Germinal center (tissue), 1 donor: ENCODE results near the gene ZGRF1.
"Not testable (repeated sequence)": the region's sequence is repeated elsewhere in the genome, so short reads cannot be mapped to it uniquely, and the experiment has no call there.

Source experiments
- DNase-seq: peaks from one replicate; pipeline ENCODE4 v3.0.0; 2012; ENCODE audit warnings: mixed read lengths, low spot score

Gene ZGRF1

DNA sequence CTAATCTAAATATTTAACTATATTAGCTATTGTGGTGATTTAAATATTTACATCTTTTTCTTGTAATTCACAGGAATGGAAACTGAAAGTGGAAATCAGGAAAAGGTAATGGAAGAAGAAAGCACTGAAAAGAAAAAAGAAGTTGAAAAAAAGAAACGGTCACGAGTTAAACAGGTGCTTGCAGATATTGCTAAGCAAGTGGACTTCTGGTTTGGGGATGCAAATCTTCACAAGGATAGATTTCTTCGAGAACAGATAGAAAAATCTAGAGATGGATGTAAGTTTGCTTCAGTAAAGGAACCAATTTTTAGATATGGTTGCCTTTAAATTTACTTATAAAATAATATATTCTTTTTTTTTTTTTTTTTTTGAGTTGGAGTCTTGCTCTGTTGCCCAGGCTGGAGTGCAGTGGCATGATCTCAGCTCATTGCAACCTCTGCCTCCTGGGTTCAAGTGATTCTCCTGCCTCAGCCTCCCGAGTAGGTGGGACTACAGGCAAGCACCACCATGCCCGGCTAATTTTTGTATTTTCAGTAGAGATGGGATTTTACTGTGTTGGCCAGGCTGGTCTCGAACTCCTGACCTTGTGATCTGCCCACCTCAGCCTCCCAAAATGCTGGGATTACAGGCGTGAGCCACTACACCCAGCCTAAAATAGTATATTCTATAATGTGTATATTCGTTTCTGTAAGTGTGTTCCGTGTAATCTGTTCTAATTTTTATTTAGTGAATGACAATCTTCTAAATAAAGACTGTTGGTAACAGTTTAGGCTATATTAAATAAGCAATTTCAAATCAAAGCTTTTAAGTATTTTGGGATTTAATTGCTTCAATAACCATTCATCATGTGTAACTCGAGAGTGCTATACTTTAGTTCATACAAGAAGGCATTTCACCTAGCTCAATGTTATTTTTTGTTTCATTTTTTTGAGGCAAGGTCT, 8.2 kb upstream of the ZGRF1 start:
- DNase-seq: not testable (repeated sequence)

DNA sequence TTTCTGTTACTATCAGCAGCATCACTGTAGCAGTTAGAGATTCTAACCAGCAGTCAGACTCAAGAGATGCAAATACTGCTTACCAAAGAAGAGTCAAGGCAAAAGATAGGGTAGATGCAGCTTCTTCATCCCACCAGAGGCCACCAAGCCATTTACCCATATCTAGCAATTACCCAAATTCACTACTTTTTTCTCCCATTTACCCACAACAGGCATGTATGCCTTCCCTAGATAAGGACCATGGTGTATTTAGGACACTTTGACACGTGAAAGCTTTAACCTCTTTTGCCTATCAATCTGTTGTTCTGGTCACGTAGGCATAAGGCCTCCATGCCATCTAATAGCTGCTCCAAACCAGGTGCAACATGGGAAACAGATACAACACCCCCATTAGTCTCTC, 5.8 kb upstream of the ZGRF1 start:
- DNase-seq: no peak

GRCh38 chr4:112637552-112637866, 800 bp upstream of the ZGRF1 start:
- DNase-seq: no peak

DNA sequence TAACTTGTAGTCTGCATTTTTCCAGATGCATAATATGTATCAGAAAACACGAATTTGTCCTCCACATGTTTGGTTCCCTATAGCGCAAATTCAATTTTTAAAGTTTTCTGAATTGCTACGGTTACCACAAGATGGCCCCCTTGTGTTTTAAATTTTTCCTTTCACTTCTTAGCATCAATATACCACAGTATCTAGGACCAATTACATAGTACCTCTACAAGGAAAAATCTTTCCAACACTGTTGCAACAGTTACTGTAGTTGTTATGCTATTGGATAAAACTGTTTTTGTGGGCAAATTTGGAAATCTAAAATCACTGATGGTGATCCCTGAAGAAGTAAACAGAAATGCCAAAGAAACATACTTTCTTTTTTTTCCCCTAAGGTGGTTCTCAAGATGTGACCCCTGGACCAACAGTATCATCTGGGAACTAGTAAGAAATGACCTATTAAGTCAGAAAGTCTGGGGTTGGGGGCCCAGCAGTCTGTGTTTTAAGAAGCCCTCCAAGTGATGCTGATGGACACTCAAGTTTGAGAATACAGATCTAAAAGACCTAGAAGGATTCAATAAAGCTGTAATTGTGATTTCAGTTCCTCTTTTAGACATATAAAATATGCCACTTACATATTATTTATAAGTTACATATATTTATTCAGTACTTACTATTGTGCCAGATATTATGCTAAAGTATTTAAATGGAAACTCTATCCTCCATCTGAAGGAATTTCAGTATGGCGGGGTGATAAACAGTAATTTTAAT, 3.1 kb downstream of the ZGRF1 start:
- DNase-seq: peak; percentile 21

DNA sequence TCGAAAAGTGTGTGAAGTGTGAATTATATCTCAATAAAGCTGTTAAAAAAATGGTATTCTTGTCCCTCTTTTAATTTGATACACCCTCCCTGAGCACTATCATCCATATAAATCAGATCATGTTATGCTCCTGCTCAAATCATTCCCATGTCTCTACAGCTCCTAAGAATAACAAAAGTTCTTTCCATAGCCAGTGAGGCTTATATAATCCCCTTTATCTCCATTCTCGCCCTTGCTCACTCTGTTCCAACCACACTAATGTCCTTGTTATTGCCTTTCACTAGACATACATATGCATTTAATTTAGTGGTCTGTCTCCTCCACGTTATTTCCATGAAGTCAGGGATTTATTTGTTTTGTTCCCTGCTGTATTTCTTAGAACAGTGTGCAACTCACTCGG, 10.5 kb downstream of the ZGRF1 start:
- no peak for DNase-seq

DNA sequence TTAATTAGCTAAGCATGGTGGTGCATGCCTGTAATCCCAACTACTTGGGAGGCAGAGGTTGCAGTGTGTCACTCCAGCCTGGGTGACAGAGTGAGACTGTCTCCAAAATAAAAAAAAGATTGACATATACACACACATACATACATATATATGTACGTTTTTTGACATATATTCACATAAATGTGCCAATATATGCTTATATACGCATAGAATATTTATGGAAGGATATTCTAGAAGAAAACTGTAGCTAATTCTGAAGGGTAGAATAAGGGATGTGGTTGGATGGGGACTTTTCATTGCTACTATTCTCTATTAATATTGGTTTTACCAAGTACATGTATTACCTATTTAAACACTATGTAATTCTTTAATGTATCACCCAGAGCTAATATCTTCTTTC, 19.7 kb downstream of the ZGRF1 start:
- no peak for DNase-seq

DNA sequence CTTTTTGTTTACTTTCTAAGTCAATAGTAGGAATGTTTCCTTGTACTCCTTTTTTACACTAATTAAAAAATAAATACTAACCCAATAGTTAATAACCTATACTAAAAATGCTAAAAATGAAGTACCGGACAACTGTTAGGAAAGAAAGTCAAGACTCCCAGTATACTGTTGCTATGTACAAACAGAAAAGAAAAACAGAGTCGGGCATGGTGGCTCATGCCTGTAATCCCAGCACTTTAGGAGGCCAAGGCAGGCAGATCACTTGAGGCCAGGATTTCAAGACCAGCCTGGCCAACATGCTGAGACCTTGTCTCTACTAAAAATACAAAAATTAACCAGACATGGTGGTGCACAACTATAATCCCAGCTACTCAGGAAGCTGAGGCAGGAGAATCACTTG, 23.9 kb downstream of the ZGRF1 start:
- DNase-seq: not testable (repeated sequence)

GRCh38 chr4:112604589-112604988, 32.1 kb downstream of the ZGRF1 start:
- DNase-seq: peak; percentile 58

GRCh38 chr4:112594993-112595392, 41.7 kb downstream of the ZGRF1 start:
- DNase-seq: no peak

DNA sequence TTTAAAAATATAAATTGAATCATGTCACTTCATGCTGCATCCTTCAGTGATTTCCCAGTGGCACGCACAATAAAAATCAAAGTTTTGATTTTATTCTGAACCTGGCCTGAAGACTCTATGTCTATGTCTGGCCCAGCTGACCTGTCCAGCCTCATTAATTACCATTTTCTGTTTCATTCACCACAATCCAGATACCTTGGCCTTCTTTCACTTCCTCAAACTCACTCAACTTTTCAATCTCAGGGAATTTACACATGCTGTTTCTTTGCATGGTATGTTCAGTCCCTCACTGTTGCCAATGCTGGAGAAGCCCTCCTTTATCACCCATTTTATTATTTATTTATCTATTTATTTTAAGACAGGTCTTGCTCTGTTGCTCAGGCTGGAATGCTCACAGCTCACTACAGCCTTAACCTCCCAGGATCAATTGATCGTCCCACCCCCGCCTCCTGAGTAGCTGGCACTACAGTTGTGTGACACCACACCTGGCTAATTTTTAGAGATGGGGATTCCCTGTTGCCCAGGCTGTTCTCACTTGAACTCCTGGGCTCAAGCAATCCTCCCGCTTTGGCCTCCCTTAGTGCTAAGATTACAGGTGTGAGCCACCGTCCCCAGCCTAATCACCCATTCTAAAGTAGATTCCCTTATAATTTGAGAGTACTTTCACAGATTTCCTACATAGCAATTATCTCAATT, 43.1 kb downstream of the ZGRF1 start:
- DNase-seq: no peak

- no peak for DNase-seq
Measured at GRCh38 chr4:112592717-112593116, 44.0 kb downstream of the ZGRF1 start.

- no peak for DNase-seq
Measured at GRCh38 chr4:112591593-112591992, 45.1 kb downstream of the ZGRF1 start.

GRCh38 chr4:112589206-112589605, 47.5 kb downstream of the ZGRF1 start:
- no peak for DNase-seq

DNA sequence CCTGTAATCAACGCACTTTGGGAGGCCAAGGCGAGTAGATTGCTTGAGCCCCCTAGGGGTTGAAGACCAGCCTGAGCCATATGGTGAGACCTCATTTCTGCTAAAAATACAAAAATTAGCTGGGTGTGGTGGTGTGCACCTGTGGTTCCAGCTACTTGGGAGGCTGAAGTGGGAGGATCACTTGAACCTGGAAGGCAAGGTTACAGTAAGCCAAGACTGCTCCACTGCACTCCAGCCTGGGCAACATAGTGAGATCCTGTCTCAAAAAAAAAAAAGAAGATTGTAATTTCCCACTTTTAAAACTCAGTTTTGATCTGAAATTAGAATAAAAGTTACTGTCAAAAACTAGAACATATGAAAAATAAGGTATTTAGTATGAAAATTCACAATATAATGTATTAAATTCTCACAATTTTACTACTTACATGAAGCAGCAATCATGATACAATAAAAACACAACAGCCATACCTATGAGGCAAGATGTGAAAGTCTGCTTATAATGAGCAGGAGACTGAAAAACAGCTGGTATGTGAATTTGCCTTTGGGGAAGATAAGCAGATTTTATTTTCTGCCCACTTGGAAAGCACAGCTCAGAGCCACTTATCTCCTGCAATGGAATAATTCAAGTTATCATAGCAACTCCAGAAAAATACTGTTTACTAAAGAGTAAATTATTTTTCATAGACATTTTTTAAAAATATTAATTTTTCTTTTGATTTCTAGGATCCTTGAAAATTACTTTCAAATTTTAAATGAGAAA, 50.6 kb downstream of the ZGRF1 start:
- no peak for DNase-seq

DNA sequence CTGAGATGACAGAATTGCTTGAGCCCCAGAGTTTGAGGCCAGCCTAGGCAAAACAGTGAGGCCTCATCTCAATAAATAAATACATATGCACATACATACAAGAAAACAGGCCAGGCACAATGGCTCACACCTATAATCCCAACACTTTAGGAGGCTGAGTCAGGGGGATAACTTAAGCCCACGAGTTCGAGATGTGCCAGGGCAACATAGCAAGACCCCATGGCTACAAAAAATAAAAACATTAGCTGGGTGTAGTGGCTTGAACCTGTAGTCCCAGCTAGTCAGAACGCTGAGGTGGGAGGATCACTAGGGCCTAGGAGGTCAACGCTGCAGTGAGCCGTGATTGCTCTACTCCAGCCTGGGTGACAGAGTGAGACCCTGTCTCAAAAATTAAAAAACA, 69.2 kb downstream of the ZGRF1 start:
- no peak for DNase-seq

GRCh38 chr4:112564706-112565270, 71.9 kb downstream of the ZGRF1 start:
- DNase-seq: no peak

- no peak for DNase-seq
Measured at GRCh38 chr4:112563431-112564200, 73.1 kb downstream of the ZGRF1 start.

DNA sequence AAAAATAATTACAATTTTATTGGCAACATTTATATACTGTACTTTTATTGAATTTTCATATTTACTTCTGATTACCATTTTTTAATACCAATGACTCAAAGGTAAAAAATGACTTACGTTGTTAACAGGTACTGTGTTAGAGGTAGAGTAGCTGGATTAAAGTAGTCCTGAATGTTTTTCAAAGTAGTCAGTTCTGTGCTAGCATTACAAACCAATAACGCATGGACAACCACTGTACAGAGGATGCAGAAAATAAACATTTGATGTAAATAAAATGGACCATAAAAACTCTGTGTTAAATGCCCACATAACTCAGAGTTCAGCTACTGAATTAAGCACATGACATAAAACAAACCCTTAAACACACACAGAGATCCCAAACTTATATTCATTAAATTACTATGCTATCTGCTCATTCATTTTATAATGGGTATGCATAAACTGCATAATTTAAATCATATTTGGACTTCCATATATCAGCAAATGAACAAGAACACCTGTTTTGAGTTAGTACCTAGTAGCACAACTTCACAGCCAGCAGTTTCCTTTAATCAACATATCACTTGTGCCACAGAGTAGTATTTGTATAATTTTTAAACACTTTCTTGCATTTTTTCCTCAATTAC, 74.3 kb downstream of the ZGRF1 start:
- no peak for DNase-seq

- peak; percentile 28 for DNase-seq
Measured at GRCh38 chr4:112560084-112560483, 76.6 kb downstream of the ZGRF1 start.

GRCh38 chr4:112559053-112559452, 77.7 kb downstream of the ZGRF1 start:
- DNase-seq: no peak
